SK-MEL-5 (cell line): ENCODE results near the gene SRPK2. TPM values are rescaled to one million over a fixed set of nuclear protein-coding genes. Genes with fewer than 3 reads are reported as not detected.

Experiments
- DNase-seq: peaks from one replicate; pipeline ENCODE4 v3.0.0-alpha.2; 2016; ENCODE audit warnings: low read depth, low spot score
- in situ Hi-C: cut with HindIII; loops from 2 replicates; pipeline ENCODE4 v1.10.0; 2016; ENCODE audit warnings: low sequenced_read_pairs, high pct_unique_total_duplicates, low pct_unique_long_range_greater_than_20kb
- total RNA-seq: library from RNA; depleted of rRNA; stranded (reverse); fragments of >200 nt; shearing (Covaris generic); gene quantifications from 2 replicates; pipeline ENCODE4 v1.2.3, GENCODE V29; 2014

The SRPK2 gene
- total RNA-seq, 1 experiment from 2014 or later: 59.8 TPM

GRCh38 chr7:105222953-105223352 is 165.8 kb downstream of the SRPK2 start:
- in situ Hi-C loops: no loop called here
- peak; percentile 17 for DNase-seq

GRCh38 chr7:105219771-105220160 is 169.0 kb downstream of the SRPK2 start:
- no peak for DNase-seq
- in situ Hi-C loops: no loop called here

- in situ Hi-C loops: no loop called here
- no peak for DNase-seq
Measured at GRCh38 chr7:105218939-105219770, 169.6 kb downstream of the SRPK2 start.

GRCh38 chr7:105218215-105218614 is 170.5 kb downstream of the SRPK2 start:
- in situ Hi-C loops: no loop called here

GRCh38 chr7:105216786-105217185 is 171.9 kb downstream of the SRPK2 start:
- no peak for DNase-seq
- in situ Hi-C loops: no loop called here

More at GRCh38 chr7:105218215-105218614, 170.5 kb downstream of the SRPK2 start:
- DNase-seq: no peak

GRCh38 chr7:105215821-105216220 is 172.9 kb downstream of the SRPK2 start:
- no peak for DNase-seq
- in situ Hi-C loops: no loop called here

GRCh38 chr7:105215182-105215581 is 173.5 kb downstream of the SRPK2 start:
- in situ Hi-C loops: no loop called here
- DNase-seq: no peak

- DNase-seq: no peak
- in situ Hi-C loops: no loop called here
Measured at GRCh38 chr7:105213611-105214010, 175.1 kb downstream of the SRPK2 start.

- DNase-seq: no peak
- in situ Hi-C loops: no loop called here
Measured at GRCh38 chr7:105212212-105212611, 176.5 kb downstream of the SRPK2 start.

GRCh38 chr7:105210721-105211205 is 178.0 kb downstream of the SRPK2 start:
- DNase-seq: no peak
- in situ Hi-C loops: no loop called here

- in situ Hi-C loops: no loop called here
- DNase-seq: no peak
Measured at GRCh38 chr7:105209870-105210269, 178.9 kb downstream of the SRPK2 start.

GRCh38 chr7:105209433-105209832 is 179.3 kb downstream of the SRPK2 start:
- in situ Hi-C loops: no loop called here
- no peak for DNase-seq

GRCh38 chr7:105206985-105207384 is 181.7 kb downstream of the SRPK2 start:
- in situ Hi-C loops: no loop called here
- DNase-seq: no peak

- DNase-seq: no peak
- in situ Hi-C loops: no loop called here
Measured at GRCh38 chr7:105205592-105206237, 183.0 kb downstream of the SRPK2 start.

- in situ Hi-C loops: no loop called here
Measured at GRCh38 chr7:105204953-105205352, 183.8 kb downstream of the SRPK2 start.

GRCh38 chr7:105204520-105204919 is 184.2 kb downstream of the SRPK2 start:
- in situ Hi-C loops: no loop called here
- DNase-seq: no peak

More at GRCh38 chr7:105204953-105205352, 183.8 kb downstream of the SRPK2 start:
- no peak for DNase-seq

- in situ Hi-C loops: no loop called here
Measured at GRCh38 chr7:105202616-105203015, 186.1 kb downstream of the SRPK2 start.

GRCh38 chr7:105199386-105199785 is 189.3 kb downstream of the SRPK2 start:
- in situ Hi-C loops: no loop called here
- DNase-seq: no peak

More at GRCh38 chr7:105202616-105203015, 186.1 kb downstream of the SRPK2 start:
- DNase-seq: peak; percentile 26

- in situ Hi-C loops: no loop called here
- DNase-seq: no peak
Measured at GRCh38 chr7:105198223-105198622, 190.5 kb downstream of the SRPK2 start.
